ENCODE measurements around the gene RPS6KA2. TPM values are rescaled to one million over a fixed set of nuclear protein-coding genes. Genes with fewer than 3 reads are reported as not detected.

Gene RPS6KA2
- total RNA-seq, 3 donors from 2014 or later, result 8.6 to 21.3 (median 18.7) TPM

GRCh38 chr6:166643891-166644590 is 17.0 kb upstream of the RPS6KA2 start:
- TF ChIP-seq, protein P1, sequence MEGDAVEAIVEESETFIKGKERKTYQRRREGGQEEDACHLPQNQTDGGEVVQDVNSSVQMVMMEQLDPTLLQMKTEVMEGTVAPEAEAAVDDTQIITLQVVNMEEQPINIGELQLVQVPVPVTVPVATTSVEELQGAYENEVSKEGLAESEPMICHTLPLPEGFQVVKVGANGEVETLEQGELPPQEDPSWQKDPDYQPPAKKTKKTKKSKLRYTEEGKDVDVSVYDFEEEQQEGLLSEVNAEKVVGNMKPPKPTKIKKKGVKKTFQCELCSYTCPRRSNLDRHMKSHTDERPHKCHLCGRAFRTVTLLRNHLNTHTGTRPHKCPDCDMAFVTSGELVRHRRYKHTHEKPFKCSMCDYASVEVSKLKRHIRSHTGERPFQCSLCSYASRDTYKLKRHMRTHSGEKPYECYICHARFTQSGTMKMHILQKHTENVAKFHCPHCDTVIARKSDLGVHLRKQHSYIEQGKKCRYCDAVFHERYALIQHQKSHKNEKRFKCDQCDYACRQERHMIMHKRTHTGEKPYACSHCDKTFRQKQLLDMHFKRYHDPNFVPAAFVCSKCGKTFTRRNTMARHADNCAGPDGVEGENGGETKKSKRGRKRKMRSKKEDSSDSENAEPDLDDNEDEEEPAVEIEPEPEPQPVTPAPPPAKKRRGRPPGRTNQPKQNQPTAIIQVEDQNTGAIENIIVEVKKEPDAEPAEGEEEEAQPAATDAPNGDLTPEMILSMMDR (IDR thresholded peaks at IDR 0.05), result no peak

GRCh38 chr6:166642646-166643045 is 15.6 kb upstream of the RPS6KA2 start:
- intact Hi-C loops (cut with DNase I, micrococcal nuclease), result no loop called here
- H3K4me3 ChIP-seq, result no peak overlapping the region
- H3K4me1 ChIP-seq (ENCODE audit: low read depth), result no peaks in the 10 kb centered on the region

More at GRCh38 chr6:166643891-166644590, 17.0 kb upstream of the RPS6KA2 start:
- Histone ChIP-seq H3K4me1 (ENCODE audit: low read depth) (no peaks in the 10 kb centered on the region), H3K9me3 (no peaks in the 10 kb centered on the region), H3K36me3 (ENCODE audit: low read depth) (no peaks in the 10 kb centered on the region), H3K4me3 (no peak overlapping the region)
- intact Hi-C loops (cut with DNase I, micrococcal nuclease), result no loop called here
- DNase-seq (no peak), ATAC-seq (no peak)

GRCh38 chr6:166640342-166641043 is 13.4 kb upstream of the RPS6KA2 start:
- no peak overlapping the region for H3K4me3 ChIP-seq

More at GRCh38 chr6:166642646-166643045, 15.6 kb upstream of the RPS6KA2 start:
- no peaks in the 10 kb centered on the region for H3K9me3 ChIP-seq
- DNase-seq (no peak), ATAC-seq (no peak)
- TF ChIP-seq, protein P1 (IDR thresholded peaks at IDR 0.05), result no peak
- H3K36me3 ChIP-seq (ENCODE audit: low read depth), result no peaks in the 10 kb centered on the region

GRCh38 chr6:166639921-166640320 is 12.9 kb upstream of the RPS6KA2 start:
- no peak overlapping the region for H3K4me3 ChIP-seq

More at GRCh38 chr6:166640342-166641043, 13.4 kb upstream of the RPS6KA2 start:
- Histone ChIP-seq H3K9me3 (no peaks in the 10 kb centered on the region), H3K4me1 (ENCODE audit: low read depth) (no peaks in the 10 kb centered on the region), H3K36me3 (ENCODE audit: low read depth) (no peaks in the 10 kb centered on the region)
- TF ChIP-seq, protein P1 (IDR thresholded peaks at IDR 0.05), result no peak
- ATAC-seq, result peak; percentile 78
- intact Hi-C loops (cut with DNase I, micrococcal nuclease), result no loop called here
- DNase-seq, result no peak

GRCh38 chr6:166638573-166638964 is 11.5 kb upstream of the RPS6KA2 start:
- TF ChIP-seq, protein P1 (IDR thresholded peaks at IDR 0.05), result no peak
- H3K9me3 ChIP-seq, result no peaks in the 10 kb centered on the region
- intact Hi-C loops (cut with DNase I, micrococcal nuclease), result no loop called here
- no peak for ATAC-seq
- no peaks in the 10 kb centered on the region for H3K36me3 ChIP-seq (ENCODE audit: low read depth)
- no peak overlapping the region for H3K4me3 ChIP-seq
- DNase-seq, result no peak
- H3K4me1 ChIP-seq (ENCODE audit: low read depth), result no peaks in the 10 kb centered on the region

More at GRCh38 chr6:166639921-166640320, 12.9 kb upstream of the RPS6KA2 start:
- TF ChIP-seq, protein P1 (IDR thresholded peaks at IDR 0.05), result no peak
- DNase-seq, result no peak
- Histone ChIP-seq H3K36me3 (ENCODE audit: low read depth) (no peaks in the 10 kb centered on the region), H3K4me1 (ENCODE audit: low read depth) (no peaks in the 10 kb centered on the region), H3K9me3 (no peaks in the 10 kb centered on the region)
- intact Hi-C loops (cut with DNase I, micrococcal nuclease), result no loop called here
- no peak for ATAC-seq

All from mucosa of descending colon (tissue), 3 donors.